Thyroid gland (tissue), 4 donors: Measurements from ENCODE around the gene SKI. TPM values are rescaled to one million over a fixed set of nuclear protein-coding genes. Genes with fewer than 3 reads are reported as not detected.

Experiments
- DNase-seq, 2 donors: peaks; one replicate each; pipeline ENCODE4 v3.0.0-alpha.2; 2019
- H3K27ac ChIP-seq, 3 donors: fragments of 200-600 bp; sonication (generic); 1 replicate in 2 of 3; 2 replicates in 1 of 3; pipeline ENCODE4 v1.5.1; 2016 to 2019; ENCODE audit warnings: mild to moderate bottlenecking in 1 of 3, moderate library complexity in 1 of 3
- H3K27me3 ChIP-seq: fragments of 200-600 bp; sonication (generic); one replicate; pipeline ENCODE4 v1.5.1; 2019
- H3K36me3 ChIP-seq, 2 donors: fragments of 200-600 bp; sonication (generic); one replicate each; pipeline ENCODE4 v1.5.1; 2016 to 2019
- H3K4me1 ChIP-seq, 2 donors: fragments of 200-600 bp; sonication (generic); one replicate each; pipeline ENCODE4 v1.5.1; 2017 to 2019
- H3K4me3 ChIP-seq, 3 donors: fragments of 200-600 bp; sonication (generic); replicated peaks in 1 of 3; 1 replicate in 2 of 3; 2 replicates in 1 of 3; pipeline ENCODE4 v1.5.1; 2016; ENCODE audit warnings: mild to moderate bottlenecking in 1 of 3
- H3K9me3 ChIP-seq: fragments of 200-600 bp; sonication (generic); one replicate; pipeline ENCODE4 v1.5.1; 2017
- CTCF ChIP-seq, 6 experiments: fragments of 200-600 bp in 3 of 6; fragments of 450-650 bp in 3 of 6; sonication (generic) in 3 of 6; IDR thresholded peaks; one replicate each; pipeline ENCODE4 v1.5.1; 2016 to 2019; ENCODE audit warnings: antibody characterized with exemption in 6 of 6, mild to moderate bottlenecking in 2 of 6, inconsistent platforms in 1 of 6, moderate library complexity in 1 of 6
- POLR2A ChIP-seq, 2 donors: fragments of 450-650 bp; IDR thresholded peaks; one replicate each; pipeline ENCODE4 v1.6.1; 2017; ENCODE audit warnings: antibody characterized with exemption in 2 of 2, mild to moderate bottlenecking in 2 of 2, moderate library complexity in 1 of 2
- WGBS, 2 donors: methylation state at CpG; one replicate each; pipeline ENCODE4 v1.1.5; 2017; 5-methylcytosine and 5-hydroxymethylcytosine counted together
- intact Hi-C: fragments of 100-400 bp; cut with DNase I; formaldehyde crosslinking; loops from one replicate; pipeline ENCODE4 v1.15.1; 2023
- total RNA-seq, 4 donors: library from RNA; depleted of rRNA; stranded (reverse); fragments of >200 nt; gene quantifications; one replicate each; pipeline ENCODE4 v1.2.3, GENCODE V29; 2016

SKI gene
- total RNA-seq, 4 donors from 2014 or later, result 31.4 to 59.6 (median 39.9) TPM

DNA sequence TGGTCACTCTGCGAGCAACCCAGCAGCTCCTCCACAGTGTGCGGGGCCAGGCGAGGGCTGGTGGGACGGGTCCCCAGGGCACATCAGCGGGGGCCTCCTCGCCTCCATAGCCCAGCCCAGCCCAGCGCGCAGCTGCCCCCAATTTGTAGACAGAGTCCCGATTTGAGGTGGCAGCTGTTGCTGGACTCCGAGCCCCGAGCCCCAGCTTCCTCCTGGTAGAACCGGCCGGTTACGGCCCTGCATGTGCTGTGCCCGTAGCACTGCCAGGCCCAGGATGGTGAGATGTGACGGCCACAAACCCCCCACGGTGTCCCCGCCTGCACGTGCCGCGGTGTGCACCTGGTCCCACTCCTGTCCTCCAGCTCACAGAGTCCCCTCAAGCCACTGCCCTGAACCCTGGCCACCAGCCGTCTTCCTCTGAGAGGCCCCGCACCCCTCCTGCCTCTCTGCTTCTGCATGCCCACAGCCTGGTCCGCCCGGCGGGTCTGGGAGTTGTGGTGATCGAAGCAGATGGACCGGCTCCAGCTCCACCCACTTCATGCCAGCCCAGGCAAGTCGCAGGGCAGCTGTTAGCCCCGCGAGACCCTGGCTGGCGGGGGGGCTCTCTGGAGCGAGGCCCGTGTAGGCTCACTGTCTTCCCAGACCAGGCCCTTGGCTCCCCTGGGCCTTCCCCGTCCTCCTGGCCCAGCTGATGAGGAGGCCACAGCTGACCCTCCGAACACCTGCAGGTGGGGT lies 107.8 kb downstream of the SKI start:
- Histone ChIP-seq H3K27ac (no peak overlapping the region), H3K9me3 (no peaks in the 10 kb centered on the region), H3K27me3 (no peaks in the 10 kb centered on the region), H3K4me1 (peaks cover 3 to 4% of the 10 kb centered on the region in 2 donors), H3K36me3 (no peaks in the 10 kb centered on the region), H3K4me3 (no peak overlapping the region)
- intact Hi-C loops, result no loop called here
- WGBS, 2 donors, result 92% methylated on average over 13 to 24 of the region's 36 CpGs
- no peak for DNase-seq
- TF ChIP-seq POLR2A (IDR thresholded peaks at IDR 0.05) (no peak), CTCF (IDR thresholded peaks at IDR 0.05) (no peak)

- no peaks in the 10 kb centered on the region for H3K27me3 ChIP-seq
- no peak for DNase-seq
- TF ChIP-seq CTCF (IDR thresholded peaks at IDR 0.05), result no peak
- no peak for TF ChIP-seq POLR2A (IDR thresholded peaks at IDR 0.05)
- no peak overlapping the region for H3K4me3 ChIP-seq
- no peaks in the 10 kb centered on the region for H3K4me1 ChIP-seq
- intact Hi-C loops, result no loop called here
- no peak overlapping the region for H3K27ac ChIP-seq
- WGBS, 2 donors, result 82 to 94% methylated on average over 10 to 11 of the region's 11 CpGs
- H3K9me3 ChIP-seq, result no peaks in the 10 kb centered on the region
- H3K36me3 ChIP-seq, result no peaks in the 10 kb centered on the region
Measured at GRCh38 chr1:2336499-2336898, 108.4 kb downstream of the SKI start.

- DNase-seq, result no peak
- TF ChIP-seq CTCF (IDR thresholded peaks at IDR 0.05) (no peak), POLR2A (IDR thresholded peaks at IDR 0.05) (no peak)
- Histone ChIP-seq H3K4me1 (no peaks in the 10 kb centered on the region), H3K27me3 (no peaks in the 10 kb centered on the region), H3K9me3 (no peaks in the 10 kb centered on the region), H3K4me3 (no peak overlapping the region), H3K27ac (no peak overlapping the region), H3K36me3 (no peaks in the 10 kb centered on the region)
- intact Hi-C loops, result no loop called here
- WGBS, 2 donors, result 84 to 91% methylated on average over 8 to 13 of the region's 23 CpGs
Measured at GRCh38 chr1:2337081-2337480, 109.0 kb downstream of the SKI start.

GRCh38 chr1:2337501-2337900 lies 109.4 kb downstream of the SKI start:
- Histone ChIP-seq H3K4me1 (no peaks in the 10 kb centered on the region), H3K36me3 (no peaks in the 10 kb centered on the region), H3K27ac (no peak overlapping the region), H3K4me3 (no peak overlapping the region), H3K27me3 (no peaks in the 10 kb centered on the region), H3K9me3 (no peaks in the 10 kb centered on the region)
- no peak for DNase-seq
- WGBS, 2 donors, result 75 to 76% methylated on average over 6 to 8 of the region's 10 CpGs
- intact Hi-C loops, result no loop called here
- no peak for TF ChIP-seq POLR2A (IDR thresholded peaks at IDR 0.05)
- TF ChIP-seq CTCF (IDR thresholded peaks at IDR 0.05), result no peak

DNA sequence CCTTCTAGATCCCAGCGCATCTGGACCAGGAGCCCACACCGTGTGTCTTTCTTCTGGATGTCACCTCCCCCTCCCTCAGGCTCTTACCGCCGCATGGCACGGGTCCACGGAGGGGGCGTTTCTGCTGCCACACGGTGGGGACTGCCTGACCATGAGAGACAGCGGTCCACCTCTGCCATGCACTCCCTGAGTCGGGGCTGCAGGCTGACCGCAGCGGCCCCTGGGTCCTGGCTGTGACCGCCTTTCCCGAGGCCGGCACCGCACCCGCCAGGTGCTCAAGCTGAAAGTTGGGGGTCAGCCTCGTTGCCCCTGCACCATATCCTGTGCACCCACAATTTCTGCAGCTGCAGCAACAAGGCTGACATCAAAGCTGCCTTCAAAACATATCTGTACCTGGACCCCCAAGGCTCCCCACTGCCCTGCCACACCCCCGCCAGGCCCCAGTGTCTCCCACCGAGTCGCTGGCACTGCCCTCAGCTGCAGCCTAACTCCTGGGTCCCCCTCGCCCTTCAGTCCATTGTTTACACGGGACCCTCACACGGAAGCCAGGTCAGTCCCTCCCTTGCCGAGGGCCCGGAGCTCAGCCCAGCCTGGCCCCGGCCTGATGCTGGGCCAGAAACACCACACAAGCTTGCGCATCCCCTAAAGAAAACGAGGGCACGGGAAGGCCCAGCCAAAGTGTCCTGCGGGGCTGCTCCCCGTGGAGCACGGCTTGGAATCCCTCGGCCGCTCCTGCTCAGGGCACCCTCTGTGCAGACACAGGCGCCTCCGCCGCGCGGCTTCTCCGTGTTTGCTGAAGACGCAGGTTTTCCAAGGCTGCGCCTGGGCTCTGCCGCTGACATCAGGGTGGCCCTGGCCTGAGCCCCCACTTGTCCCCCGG lies 111.3 kb downstream of the SKI start:
- no peak for DNase-seq
- H3K27ac ChIP-seq, result no peak overlapping the region
- no peaks in the 10 kb centered on the region for H3K36me3 ChIP-seq
- H3K9me3 ChIP-seq, result no peaks in the 10 kb centered on the region
- no peak overlapping the region for H3K4me3 ChIP-seq
- WGBS, 2 donors, result 87 to 91% methylated on average over 28 to 44 of the region's 45 CpGs
- TF ChIP-seq POLR2A (IDR thresholded peaks at IDR 0.05) (no peak), CTCF (IDR thresholded peaks at IDR 0.05) (no peak)
- no peaks in the 10 kb centered on the region for H3K27me3 ChIP-seq
- no peaks in the 10 kb centered on the region for H3K4me1 ChIP-seq
- intact Hi-C loops, result no loop called here
